GM12878 (cell line): ENCODE measurements around the gene TMEM135. TPM values are rescaled to one million over a fixed set of nuclear protein-coding genes. Genes with fewer than 3 reads are reported as not detected.

Source experiments
- ATAC-seq: fragments of 200-7000 bp; cut with Tn5 transposase; 3 replicates; pipeline ENCODE4 v1.9.1; 2020; ENCODE audit warnings: mild to moderate bottlenecking, moderate library complexity
- BruUV-seq: library from RNA; stranded (reverse); fragments of 400-500 nt; replicated peaks from 2 replicates; lab custom pipeline; 2021; lab: Mats Ljungman, UMichigan
- CTCF ChIA-PET: fragments of 300-600 bp; sonication (Branson Sonifier 250); formaldehyde crosslinking; extraction: SDS; loops from one replicate; lab custom pipeline; 2021; ENCODE audit warnings: inconsistent platforms; lab: Yijun Ruan, JAX
- POLR2A ChIA-PET: fragments of 350-600 bp; formaldehyde crosslinking; extraction: SDS; loops from one replicate; lab custom pipeline; 2021; ENCODE audit warnings: inconsistent platforms; lab: Charles Lee
- RAD21 ChIA-PET: fragments of 300-600 bp; sonication (Branson Sonifier 250); formaldehyde crosslinking; loops from one replicate; lab custom pipeline; 2023; ENCODE audit warnings: antibody characterized with exemption; ENCODE audit not compliant: unreplicated experiment; lab: Charles Lee
- SMC1A ChIA-PET: fragments of 300-600 bp; sonication (Branson Sonifier 250); formaldehyde crosslinking; loops from one replicate; lab custom pipeline; 2023; ENCODE audit not compliant: unreplicated experiment, uncharacterized antibody; lab: Charles Lee
- DNase-seq: peaks from one replicate; pipeline ENCODE4 v3.0.0-alpha.2; 2011; ENCODE audit warnings: low read depth, low spot score
- FAIRE-seq: peaks from 3 replicates; lab custom pipeline; 2011; peaks lifted over from hg19 to GRCh38; lab: Jason Lieb, UNC
- H2AFZ ChIP-seq: 2 replicates; pipeline ENCODE4 v1.6.0; 2011; ENCODE audit warnings: low read depth, low read length, control low read depth; ENCODE audit not compliant: control insufficient read depth
- H3K27ac ChIP-seq: 2 replicates; pipeline ENCODE4 v1.5.1; 2011; ENCODE audit warnings: control low read depth; ENCODE audit not compliant: control insufficient read depth, insufficient read depth
- H3K27me3 ChIP-seq, 2 experiments: replicated peaks in 1 of 2; 2 replicates each; pipeline versions ENCODE4 v1.6.0 to v1.6.1; 2011; ENCODE audit warnings: low read length in 1 of 2; ENCODE audit not compliant: control insufficient read depth in 2 of 2, insufficient read depth in 2 of 2
- H3K36me3 ChIP-seq, 2 experiments: 2 replicates each; pipeline ENCODE4 v1.5.1; 2011; ENCODE audit warnings: low read length in 1 of 2; ENCODE audit not compliant: control insufficient read depth in 2 of 2, insufficient read depth in 2 of 2
- H3K4me1 ChIP-seq: 2 replicates; pipeline ENCODE4 v1.6.1; 2011; ENCODE audit warnings: mild to moderate bottlenecking, low read length, moderate library complexity, mixed read lengths; ENCODE audit not compliant: control insufficient read depth, insufficient read depth
- H3K4me2 ChIP-seq: 2 replicates; pipeline ENCODE4 v1.6.0; 2011; ENCODE audit warnings: control low read depth; ENCODE audit not compliant: control insufficient read depth, insufficient read depth
- H3K4me3 ChIP-seq: fragments of 200-600 bp; sonication (generic); 2 replicates; pipeline ENCODE4 v1.5.1; 2016
- H3K79me2 ChIP-seq: 2 replicates; pipeline ENCODE4 v1.6.0; 2011; ENCODE audit warnings: low read length; ENCODE audit not compliant: control insufficient read depth, insufficient read depth
- H3K9ac ChIP-seq: 2 replicates; pipeline ENCODE4 v1.8.0; 2011; ENCODE audit warnings: low read length, control low read depth, mixed read lengths; ENCODE audit not compliant: control insufficient read depth, insufficient read depth
- H3K9me3 ChIP-seq: replicated peaks from 3 replicates; pipeline ENCODE4 v1.5.1; 2011; ENCODE audit warnings: mild to moderate bottlenecking, low read length; ENCODE audit not compliant: control insufficient read depth, insufficient read depth
- H4K20me1 ChIP-seq: 2 replicates; pipeline ENCODE4 v1.6.0; 2011; ENCODE audit not compliant: control insufficient read depth, insufficient read depth
- BRCA1 ChIP-seq: IDR thresholded peaks from 2 replicates; pipeline ENCODE4 v1.6.1; 2011; ENCODE audit warnings: low read depth, low read length, improper control_type of control experiment
- CEBPZ ChIP-seq: fragments of 150-350 bp; IDR thresholded peaks from 2 replicates; pipeline ENCODE4 v1.6.1; 2016; ENCODE audit warnings: low read depth, low read length
- CUX1 ChIP-seq: IDR thresholded peaks from 2 replicates; pipeline ENCODE4 v1.6.1; 2012; ENCODE audit warnings: improper control_type of control experiment, low read depth, low read length; ENCODE audit not compliant: insufficient replicate concordance
- HDGF ChIP-seq: fragments of 450-650 bp; IDR thresholded peaks from 2 replicates; pipeline ENCODE4 v1.6.1; 2016; ENCODE audit warnings: antibody characterized with exemption
- JUNB ChIP-seq: IDR thresholded peaks from 2 replicates; pipeline ENCODE4 v1.6.1; 2016; ENCODE audit warnings: antibody characterized with exemption, mild to moderate bottlenecking
- NBN ChIP-seq: fragments of 450-650 bp; IDR thresholded peaks from 2 replicates; pipeline ENCODE4 v1.6.1; 2016
- RB1 ChIP-seq: fragments of 450-650 bp; formaldehyde crosslinking; IDR thresholded peaks from 2 replicates; pipeline ENCODE4 v1.6.1; 2017; ENCODE audit warnings: mild to moderate bottlenecking, borderline replicate concordance
- SIN3A ChIP-seq: IDR thresholded peaks from 2 replicates; pipeline ENCODE4 v1.6.1; 2012; ENCODE audit warnings: low read depth, low read length, improper control_type of control experiment
- SREBF1 ChIP-seq: IDR thresholded peaks from 2 replicates; pipeline ENCODE4 v1.6.1; 2012; ENCODE audit warnings: mild to moderate bottlenecking, low read length
- ZBED1 ChIP-seq: IDR thresholded peaks from 2 replicates; pipeline ENCODE4 v1.6.1; 2016; ENCODE audit warnings: borderline replicate concordance
- whole genome bisulfite sequencing: methylation state at CpG from one replicate; pipeline ENCODE4 v1.1.6; 2016; ENCODE audit warnings: low lambda C conversion rate; ENCODE audit not compliant: insufficient replicate concordance, insufficient coverage; ENCODE audit errors: missing lambda C conversion rate; 5-methylcytosine and 5-hydroxymethylcytosine counted together
- in situ Hi-C: fragments of 300-500 bp; cut with MboI; formaldehyde crosslinking; loops from 9 replicates; pipeline ENCODE4 v1.14.3; 2018; ENCODE audit warnings: mixed read lengths
- intact Hi-C: fragments of 100-400 bp; cut with micrococcal nuclease; formaldehyde crosslinking; loops from one replicate; pipeline ENCODE4 v1.14.2; 2022; ENCODE audit not compliant: unreplicated experiment
- polyA plus RNA-seq, 11 experiments: library from polyadenylated mRNA; depleted of rRNA in 4 of 11; unstranded in 6 of 11; stranded (reverse) in 5 of 11; fragments of >200 nt; fragmentation: Nextera tagmentation in 4 of 11; fragmentation: Illumina TruSeq in 1 of 11; extraction: Ambion mirVana in 4 of 11; extraction: Trizol in 1 of 11; gene quantifications; 1 replicate in 1 of 11; 2 replicates in 10 of 11; pipeline versions ENCODE4 v1.2.1 to v1.2.3, GENCODE V29; 2011 to 2016; ENCODE audit warnings: inconsistent platforms in 2 of 11, missing spikeins in 2 of 11, low read depth in 1 of 11
- total RNA-seq, 4 experiments: library from RNA; depleted of rRNA in 3 of 4; stranded (reverse); fragments of >200 nt in 3 of 4; fragmentation: Illumina TruSeq in 1 of 4; extraction: Trizol in 1 of 4; gene quantifications; 2 replicates each; pipeline versions ENCODE4 v1.2.1 to v1.2.3, GENCODE V29; 2013 to 2021

Gene TMEM135
- total and polyA plus RNA-seq, 10 of the 15 experiments (the other 5 are each of a cell fraction or from before 2014, with no cell fraction given) = 7.2 to 117 (median 12.9) TPM

GRCh38 chr11:87125257-87125656 lies 87.5 kb downstream of the TMEM135 start:
- intact Hi-C loops = no loop called here
- H3K79me2 ChIP-seq = no peaks in the 10 kb centered on the region
- no peak overlapping the region for H3K4me2 ChIP-seq
- TF ChIP-seq HDGF (no peak), RB1 (no peak), CEBPZ (no peak), NBN (no peak), SIN3A (no peak), JUNB (no peak), ZBED1 (no peak), BRCA1 (no peak), SREBF1 (no peak), CUX1 (no peak)
- TF ChIP-seq, all 136 proteins: peak for 0
- no peaks in the 10 kb centered on the region for H3K27me3 ChIP-seq
- ChIA-PET SMC1A (interaction anchor here (1.3 to 2.9 kb wide), 3 partner anchors 11 to 46 kb away, joined by 3 to 10 read pairs (median 5); no protein-coding TSS in a partner anchor), POLR2A (no interaction called here), RAD21 (no interaction called here), CTCF (interaction anchor here (0.8 to 1.5 kb wide), 5 partner anchors 10 to 164 kb away, joined by 3 to 6 read pairs (median 4); no protein-coding TSS in a partner anchor)
- in situ Hi-C loops = no loop called here
- H4K20me1 ChIP-seq = no peaks in the 10 kb centered on the region
- no peak overlapping the region for H2AFZ ChIP-seq
- FAIRE-seq = no peak
- no peak overlapping the region for H3K4me3 ChIP-seq
- no peaks in the 10 kb centered on the region for H3K9me3 ChIP-seq
- H3K36me3 ChIP-seq = no peaks in the 10 kb centered on the region
- no peak overlapping the region for H3K27ac ChIP-seq
- WGBS = 98% methylated on average over 2 of the region's 2 CpGs
- no TSS peak for BruUV-seq
- H3K9ac ChIP-seq = no peak overlapping the region
- no peak for ATAC-seq
- no peaks in the 10 kb centered on the region for H3K4me1 ChIP-seq
- DNase-seq = no peak
